Measurements from ENCODE around the gene TARBP2. TPM values are rescaled to one million over a fixed set of nuclear protein-coding genes. Genes with fewer than 3 reads are reported as not detected.

Gene TARBP2
- 49.6 and 53.3 TPM in 2 replicates for total RNA-seq (2014; rRNA removed)
- 33.2 TPM for polyA plus RNA-seq (2012)

GRCh38 chr12:53500776-53501614 is at the start of gene TARBP2:
TARBP2 (plus strand) TSS chr12:53501283; CDS start chr12:53501409, 126 bp downstream.
- peak; percentile 100 for DNase-seq (ENCODE audit: low read depth)

- peak; percentile 100 for DNase-seq (ENCODE audit: low read depth)
Measured at GRCh38 chr12:53451661-53452158, 49.4 kb upstream of the TARBP2 start, which contains the start of gene PCBP2. PCBP2 (plus strand) TSS chr12:53452102; CDS start chr12:53454801, 2,699 bp downstream.

GRCh38 chr12:53452159-53453077 is 48.7 kb upstream of the TARBP2 start:
- peak; percentile 86 for DNase-seq (ENCODE audit: low read depth)

- DNase-seq (ENCODE audit: low read depth) = no peak
Measured at GRCh38 chr12:53453953-53454640, 47.0 kb upstream of the TARBP2 start.

- DNase-seq (ENCODE audit: low read depth) = no peak
Measured at GRCh38 chr12:53454707-53455106, 46.4 kb upstream of the TARBP2 start.

GRCh38 chr12:53456654-53457366 is 44.3 kb upstream of the TARBP2 start:
- no peak for DNase-seq (ENCODE audit: low read depth)

GRCh38 chr12:53459097-53459496 is 42.0 kb upstream of the TARBP2 start:
- DNase-seq (ENCODE audit: low read depth) = no peak

GRCh38 chr12:53461059-53461458 is 40.0 kb upstream of the TARBP2 start:
- no peak for DNase-seq (ENCODE audit: low read depth)

GRCh38 chr12:53461591-53461990 is 39.5 kb upstream of the TARBP2 start:
- DNase-seq (ENCODE audit: low read depth) = no peak

GRCh38 chr12:53462935-53463334 is 38.1 kb upstream of the TARBP2 start:
- DNase-seq (ENCODE audit: low read depth) = no peak

- DNase-seq (ENCODE audit: low read depth) = no peak
Measured at GRCh38 chr12:53463802-53464560, 37.1 kb upstream of the TARBP2 start.

GRCh38 chr12:53464685-53465418 is 36.2 kb upstream of the TARBP2 start:
- no peak for DNase-seq (ENCODE audit: low read depth)

GRCh38 chr12:53465679-53466078 is 35.4 kb upstream of the TARBP2 start:
- no peak for DNase-seq (ENCODE audit: low read depth)

- no peak for DNase-seq (ENCODE audit: low read depth)
Measured at GRCh38 chr12:53466640-53467039, 34.4 kb upstream of the TARBP2 start.

- DNase-seq (ENCODE audit: low read depth) = no peak
Measured at GRCh38 chr12:53467082-53467481, 34.0 kb upstream of the TARBP2 start.

- no peak for DNase-seq (ENCODE audit: low read depth)
Measured at GRCh38 chr12:53467880-53468279, 33.2 kb upstream of the TARBP2 start.

GRCh38 chr12:53468282-53468681 is 32.8 kb upstream of the TARBP2 start:
- DNase-seq (ENCODE audit: low read depth) = no peak

GRCh38 chr12:53472056-53472582 is 29.0 kb upstream of the TARBP2 start:
- no peak for DNase-seq (ENCODE audit: low read depth)

GRCh38 chr12:53474077-53474476 is 27.0 kb upstream of the TARBP2 start:
- DNase-seq (ENCODE audit: low read depth) = no peak
